HCT116 (cell line): ENCODE results near the gene UBAC2. TPM values are rescaled to one million over a fixed set of nuclear protein-coding genes. Genes with fewer than 3 reads are reported as not detected.

ENCODE experiments used
- ATAC-seq: fragments of 200-7000 bp; cut with Tn5 transposase; 2 replicates; pipeline ENCODE4 v1.9.1; 2020; ENCODE audit warnings: mild to moderate bottlenecking, moderate library complexity
- BruUV-seq: library from RNA; stranded (reverse); fragments of 400-500 nt; replicated peaks from 2 replicates; lab custom pipeline; 2021; lab: Mats Ljungman, UMichigan
- CTCF ChIA-PET: fragments of 300-600 bp; sonication (Branson Sonifier 250); formaldehyde crosslinking; loops from one replicate; lab custom pipeline; 2021; ENCODE audit warnings: antibody characterized with exemption; lab: Charles Lee
- POLR2A ChIA-PET: fragments of 300-600, 350-600 bp; sonication (Branson Sonifier 250); formaldehyde crosslinking; loops from one replicate; lab custom pipeline; 2021; ENCODE audit warnings: antibody characterized with exemption; lab: Charles Lee
- RAD21 ChIA-PET, 2 experiments: fragments of 300-600 bp; sonication (Branson Sonifier 250); formaldehyde crosslinking; loops; one replicate each; lab custom pipeline; 2023; ENCODE audit warnings: low total read pairs in 2 of 2; ENCODE audit not compliant: uncharacterized antibody in 2 of 2, unreplicated experiment in 2 of 2, low non-redundant PET in 1 of 2; lab: Charles Lee
- DNase-seq: peaks from one replicate; pipeline ENCODE4 v3.0.0-alpha.2; 2010; ENCODE audit warnings: low read depth, low spot score
- H2AFZ ChIP-seq: fragments of 200-600 bp; shearing (Covaris generic), sonication (generic); 2 replicates; pipeline ENCODE4 v1.6.1; 2017; ENCODE audit warnings: low read depth, mixed run types, mixed read lengths, antibody characterized with exemption, low read length; ENCODE audit not compliant: poor library complexity, severe bottlenecking
- H3K27ac ChIP-seq: 2 replicates; pipeline ENCODE4 v1.5.1; 2012; ENCODE audit warnings: low read depth, low read length
- H3K27me3 ChIP-seq: fragments of 200-600 bp; sonication (generic); 2 replicates; pipeline ENCODE4 v1.6.1; 2016; ENCODE audit warnings: mixed run types, low read length, mixed read lengths; ENCODE audit not compliant: insufficient read depth
- H3K36me3 ChIP-seq, 2 experiments: fragments of 200-500 bp in 1 of 2; fragments of 200-600 bp in 1 of 2; sonication (Bioruptor generic) in 1 of 2; sonication (generic) in 1 of 2; 2 replicates each; pipeline versions ENCODE4 v1.5.1 to v1.6.1; 2014 to 2016; ENCODE audit warnings: low read length in 2 of 2, inconsistent platforms in 1 of 2, mixed read lengths in 1 of 2, mixed run types in 1 of 2; ENCODE audit not compliant: insufficient read depth in 2 of 2, control insufficient read depth in 1 of 2
- H3K4me1 ChIP-seq, 2 experiments: fragments of 200-600 bp in 1 of 2; sonication (generic) in 1 of 2; 2 replicates each; pipeline versions ENCODE4 v1.5.1 to v1.6.1; 2012 to 2017; ENCODE audit warnings: low read length in 2 of 2, inconsistent platforms in 1 of 2, mild to moderate bottlenecking in 1 of 2, mixed read lengths in 1 of 2, mixed run types in 1 of 2, moderate library complexity in 1 of 2; ENCODE audit not compliant: insufficient read depth in 2 of 2, control insufficient read depth in 1 of 2
- H3K4me2 ChIP-seq: fragments of 200-600 bp; sonication (generic); 2 replicates; pipeline ENCODE4 v1.6.1; 2017; ENCODE audit warnings: mixed run types, low read length, mixed read lengths
- H3K4me3 ChIP-seq, 2 experiments: fragments of 200-600 bp in 1 of 2; sonication (generic) in 1 of 2; replicated peaks in 1 of 2; 2 replicates each; pipeline ENCODE4 v1.5.1; 2011 to 2016; ENCODE audit warnings: low read length in 2 of 2, control low read depth in 1 of 2, low read depth in 1 of 2, mild to moderate bottlenecking in 1 of 2, mixed read lengths in 1 of 2, mixed run types in 1 of 2
- H3K79me2 ChIP-seq: fragments of 200-600 bp; sonication (generic); 2 replicates; pipeline ENCODE4 v1.6.1; 2017; ENCODE audit warnings: mild to moderate bottlenecking, mixed run types, low read length, moderate library complexity, mixed read lengths; ENCODE audit not compliant: insufficient read depth
- H3K9ac ChIP-seq: fragments of 200-600 bp; sonication (generic); 2 replicates; pipeline ENCODE4 v1.6.1; 2016; ENCODE audit warnings: low read length, mixed read lengths
- H3K9me2 ChIP-seq: fragments of 200-600 bp; sonication (generic), shearing (Covaris generic); 2 replicates; pipeline ENCODE4 v1.6.1; 2017; ENCODE audit warnings: mixed run types, mild to moderate bottlenecking, moderate library complexity; ENCODE audit not compliant: insufficient read depth
- H3K9me3 ChIP-seq, 2 experiments: fragments of 200-500 bp in 1 of 2; fragments of 200-600 bp in 1 of 2; sonication (Bioruptor generic) in 1 of 2; sonication (generic) in 1 of 2; 2 replicates each; pipeline ENCODE4 v1.6.1; 2014 to 2017; ENCODE audit warnings: low read length in 2 of 2, mixed read lengths in 2 of 2, inconsistent platforms in 1 of 2, low read depth in 1 of 2, mild to moderate bottlenecking in 1 of 2, mixed run types in 1 of 2, moderate library complexity in 1 of 2; ENCODE audit not compliant: control insufficient read depth in 1 of 2, insufficient read depth in 1 of 2
- H4K20me1 ChIP-seq: fragments of 200-600 bp; sonication (generic), shearing (Covaris generic); 2 replicates; pipeline ENCODE4 v1.6.1; 2017; ENCODE audit warnings: mixed run types, mild to moderate bottlenecking, moderate library complexity; ENCODE audit not compliant: insufficient read depth
- CBX3 ChIP-seq: IDR thresholded peaks from 2 replicates; pipeline ENCODE4 v1.6.1; 2012; ENCODE audit warnings: low read depth
- JUND ChIP-seq: IDR thresholded peaks from 2 replicates; pipeline ENCODE4 v1.6.1; 2012
- POLR2A ChIP-seq: IDR thresholded peaks from 2 replicates; pipeline ENCODE4 v1.7.0; 2011; ENCODE audit warnings: borderline replicate concordance; ENCODE audit not compliant: insufficient read depth, insufficient read length; ENCODE audit errors: extremely low read depth
- POLR2AphosphoS5 ChIP-seq: IDR thresholded peaks from 2 replicates; pipeline ENCODE4 v1.6.1; 2011; ENCODE audit warnings: mild to moderate bottlenecking, low read depth, low read length, moderate library complexity
- RAD21 ChIP-seq: IDR thresholded peaks from 2 replicates; pipeline ENCODE4 v1.6.1; 2012; ENCODE audit warnings: low read depth, mild to moderate bottlenecking
- SRF ChIP-seq: IDR thresholded peaks from 2 replicates; pipeline ENCODE4 v1.6.1; 2012; ENCODE audit warnings: low read depth
- ZFX ChIP-seq: fragments of 450-650 bp; IDR thresholded peaks from 2 replicates; pipeline ENCODE4 v1.6.1; 2017
- intact Hi-C: fragments of 100-400 bp; cut with micrococcal nuclease; formaldehyde crosslinking; loops from 2 replicates; pipeline ENCODE4 v1.10.0; 2022
- total RNA-seq: library from RNA; stranded (reverse); gene quantifications from one replicate; pipeline ENCODE4 v1.2.1, GENCODE V29; 2021; ENCODE audit not compliant: unreplicated experiment
- TF ChIP-seq, protein P1 (sequence below): IDR thresholded peaks from 2 replicates; pipeline ENCODE4 v1.6.1; 2011; ENCODE audit warnings: mild to moderate bottlenecking, low read length, moderate library complexity; ENCODE audit not compliant: insufficient replicate concordance; ENCODE audit errors: extremely low read depth
- TF ChIP-seq, protein P2 (sequence below): IDR thresholded peaks from 2 replicates; pipeline ENCODE4 v1.6.1; 2012

The UBAC2 gene
- total RNA-seq, 1 experiment from 2014 or later: 67.4 TPM

DNA sequence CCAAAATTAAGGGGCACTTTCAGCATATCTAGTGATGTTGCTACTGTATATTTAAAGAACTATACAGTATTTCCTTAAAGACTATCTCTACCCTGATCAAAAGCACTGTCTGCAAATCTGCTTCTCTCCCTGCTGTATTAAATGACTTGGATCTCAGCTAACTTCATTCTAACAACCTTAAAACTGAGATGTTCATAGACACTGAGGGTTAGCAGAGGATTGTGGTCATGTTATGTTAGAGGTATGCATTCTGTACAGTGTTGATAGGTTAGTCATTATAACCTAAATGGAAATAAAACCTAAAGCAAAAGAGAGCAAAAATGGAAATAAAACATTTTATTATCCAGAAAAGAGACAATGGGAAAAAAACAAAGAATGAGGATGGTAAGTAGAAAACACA, 96.7 kb downstream of the UBAC2 start (continued):
- TF ChIP-seq, protein P1, sequence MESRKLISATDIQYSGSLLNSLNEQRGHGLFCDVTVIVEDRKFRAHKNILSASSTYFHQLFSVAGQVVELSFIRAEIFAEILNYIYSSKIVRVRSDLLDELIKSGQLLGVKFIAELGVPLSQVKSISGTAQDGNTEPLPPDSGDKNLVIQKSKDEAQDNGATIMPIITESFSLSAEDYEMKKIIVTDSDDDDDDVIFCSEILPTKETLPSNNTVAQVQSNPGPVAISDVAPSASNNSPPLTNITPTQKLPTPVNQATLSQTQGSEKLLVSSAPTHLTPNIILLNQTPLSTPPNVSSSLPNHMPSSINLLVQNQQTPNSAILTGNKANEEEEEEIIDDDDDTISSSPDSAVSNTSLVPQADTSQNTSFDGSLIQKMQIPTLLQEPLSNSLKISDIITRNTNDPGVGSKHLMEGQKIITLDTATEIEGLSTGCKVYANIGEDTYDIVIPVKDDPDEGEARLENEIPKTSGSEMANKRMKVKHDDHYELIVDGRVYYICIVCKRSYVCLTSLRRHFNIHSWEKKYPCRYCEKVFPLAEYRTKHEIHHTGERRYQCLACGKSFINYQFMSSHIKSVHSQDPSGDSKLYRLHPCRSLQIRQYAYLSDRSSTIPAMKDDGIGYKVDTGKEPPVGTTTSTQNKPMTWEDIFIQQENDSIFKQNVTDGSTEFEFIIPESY: no peak
- TF ChIP-seq RAD21 (no peak), SRF (no peak)
- TF ChIP-seq, all 23 proteins: peak for 0

DNA sequence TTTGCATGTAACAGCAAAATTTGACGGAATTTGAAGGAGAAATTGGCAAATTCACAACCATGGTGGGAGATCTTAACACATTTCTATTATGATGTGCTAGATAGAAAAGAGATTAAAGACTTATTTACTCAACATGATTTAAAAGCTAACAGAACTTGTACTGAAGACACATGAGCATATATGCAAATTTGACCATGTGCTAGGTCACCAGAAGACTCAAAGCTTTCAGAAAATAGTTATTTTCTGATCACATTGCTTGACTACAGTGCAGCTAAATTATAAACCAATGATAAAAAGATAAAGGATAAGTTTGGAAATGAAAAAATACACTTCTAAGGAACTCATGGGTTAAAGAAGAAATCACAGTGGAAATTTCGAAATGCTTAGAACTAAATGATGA, 97.4 kb downstream of the UBAC2 start:
- POLR2A ChIA-PET: no interaction called here
- H4K20me1 ChIP-seq: no peaks in the 10 kb centered on the region
- H3K9me3 ChIP-seq: no peaks in the 10 kb centered on the region; a peak in 1 of 4 replicates
- no TSS peak for BruUV-seq
- ATAC-seq (no peak), DNase-seq (no peak)
- H3K4me2 ChIP-seq: no peak overlapping the region
- H3K27me3 ChIP-seq: no peaks in the 10 kb centered on the region
- H3K4me3 ChIP-seq: no peak overlapping the region
- peaks cover 10% of the 10 kb centered on the region; the same call in 1 of the 2 replicates for H3K79me2 ChIP-seq
- H3K27ac ChIP-seq: no peak overlapping the region
- CTCF ChIA-PET: interaction anchor here (1.1 kb wide), 1 partner anchor 9 kb away, joined by 3 read pairs; the partner anchor contains the start of gene GPR183
- RAD21 ChIA-PET: no interaction called here
- no peak overlapping the region for H2AFZ ChIP-seq
- intact Hi-C loops: no loop called here
- H3K9me2 ChIP-seq: no peaks in the 10 kb centered on the region
- H3K4me1 ChIP-seq: peaks cover 0 to 6% of the 10 kb centered on the region in 2 experiments; a peak in 1 of 4 replicates
- TF ChIP-seq, protein P1: no peak
- no peak for TF ChIP-seq JUND
- TF ChIP-seq CBX3: no peak
- TF ChIP-seq, protein P2, sequence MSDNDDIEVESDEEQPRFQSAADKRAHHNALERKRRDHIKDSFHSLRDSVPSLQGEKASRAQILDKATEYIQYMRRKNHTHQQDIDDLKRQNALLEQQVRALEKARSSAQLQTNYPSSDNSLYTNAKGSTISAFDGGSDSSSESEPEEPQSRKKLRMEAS: no peak
- TF ChIP-seq POLR2AphosphoS5: no peak
- no peak for TF ChIP-seq ZFX
- TF ChIP-seq POLR2A: no peak
- no peaks in the 10 kb centered on the region; a peak in 1 of 4 replicates for H3K36me3 ChIP-seq
- no peak overlapping the region for H3K9ac ChIP-seq
